Endothelial cell of umbilical vein (primary cell): ENCODE data around the gene FUT2.
A peak's percentile ranks its signal among the peaks of the same experiment; 100 is the strongest.

Experiments used
- CTCF ChIP-seq, 2 donors: IDR thresholded peaks; 1 replicate in 1 of 2; 2 replicates in 1 of 2; pipeline ENCODE4 v1.5.1; 2011; ENCODE audit warnings: low read length in 2 of 2, mild to moderate bottlenecking in 2 of 2, moderate library complexity in 2 of 2, control low read depth in 1 of 2, inconsistent platforms in 1 of 2, low read depth in 1 of 2; ENCODE audit not compliant: insufficient read depth in 1 of 2; ENCODE audit errors: extremely low read depth in 1 of 2
- EZH2 ChIP-seq: IDR thresholded peaks from 2 replicates; pipeline ENCODE4 v1.6.1; 2012; ENCODE audit warnings: borderline replicate concordance, low read depth, mild to moderate bottlenecking, moderate library complexity, low read length, inconsistent platforms; ENCODE audit not compliant: severe bottlenecking
- POLR2A ChIP-seq: IDR thresholded peaks from 2 replicates; pipeline ENCODE4 v1.6.1; 2012; ENCODE audit warnings: low read depth, mild to moderate bottlenecking, control low read depth, low read length

- TF ChIP-seq POLR2A (no peak), EZH2 (no peak), CTCF (IDR thresholded peaks at IDR 0.05; ENCODE audit: extremely low read depth in 1 of 2, insufficient read depth in 1 of 2, low read depth in 1 of 2, low read length in 2 of 2) (peak in 1 of 2 donors; percentile 19)
Observed at GRCh38 chr19:48713041-48713863, 17.5 kb downstream of the FUT2 start.
